NCI-H774 (cell line): ENCODE measurements around the gene MSI2.

ENCODE experiments used
- DNase-seq: peaks from one replicate; lab custom pipeline; 2025; lab: John Stamatoyannopoulos, UW

Gene MSI2

DNA sequence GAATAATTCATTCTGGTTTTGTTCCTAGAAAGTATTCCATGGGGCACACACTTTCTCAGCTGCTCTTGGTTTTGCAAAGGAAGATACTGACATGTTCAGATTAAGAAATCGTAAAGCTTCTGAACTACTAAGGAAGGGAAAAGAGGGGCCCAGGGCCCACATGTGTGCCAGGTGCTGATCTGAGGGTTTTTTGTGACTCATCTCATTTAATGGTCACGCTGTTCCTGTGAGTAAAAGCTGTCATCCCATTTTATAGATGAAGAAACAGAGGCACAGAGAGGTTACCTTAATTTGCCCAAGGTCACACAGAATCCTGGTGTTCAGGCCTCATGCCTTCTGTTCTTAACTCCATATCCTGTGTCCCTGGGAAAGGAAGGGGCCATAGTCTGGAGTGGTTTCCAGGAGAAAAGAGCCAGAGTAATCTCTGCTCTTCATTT is 113.2 kb downstream of the MSI2 start:
- no peak for DNase-seq

DNA sequence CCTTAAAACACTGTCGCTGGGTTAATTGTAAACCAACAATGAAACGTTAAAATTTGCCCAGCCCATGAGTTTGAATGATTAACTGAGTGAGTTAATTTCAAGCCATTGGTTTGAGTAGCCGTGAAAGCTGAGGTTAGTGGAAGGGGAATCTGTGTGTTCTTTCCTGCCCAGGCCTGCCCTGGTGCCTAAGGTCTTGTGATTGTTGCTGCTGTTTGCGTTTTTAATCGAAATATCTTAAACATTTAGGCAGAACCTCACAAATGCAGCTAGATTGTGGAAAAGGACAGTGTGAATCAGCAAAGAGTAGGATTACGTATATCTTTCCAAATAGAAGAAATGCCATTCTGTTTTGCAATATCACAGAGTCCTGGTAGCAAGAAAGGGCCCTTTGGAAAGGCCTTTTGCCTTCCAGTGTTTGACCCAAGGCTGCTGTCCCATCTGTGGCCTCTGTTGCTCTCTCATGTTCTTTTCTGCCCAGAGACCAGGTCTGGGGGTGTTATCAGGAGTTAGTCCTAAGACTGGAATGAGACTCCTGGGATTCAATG is 113.8 kb downstream of the MSI2 start:
- DNase-seq = no peak

DNA sequence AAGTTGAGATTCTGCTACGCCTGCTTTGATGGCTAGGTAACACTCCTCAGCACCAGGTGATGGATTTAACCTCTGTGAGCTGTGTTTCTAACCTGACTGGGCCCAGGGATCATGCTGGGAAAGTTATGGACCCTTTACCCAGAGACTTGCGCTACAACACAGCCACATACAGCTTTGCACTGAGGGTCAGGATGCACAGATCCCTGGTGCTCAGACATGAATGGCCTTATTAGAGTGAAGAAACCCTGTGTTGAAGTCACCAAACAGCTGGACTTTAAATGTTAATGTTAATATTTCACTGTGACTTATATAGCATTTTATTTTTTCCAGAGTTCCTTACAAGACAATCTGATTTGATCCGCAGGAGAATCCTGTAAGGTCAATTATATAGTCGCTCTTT is 114.3 kb downstream of the MSI2 start:
- no peak for DNase-seq

DNA sequence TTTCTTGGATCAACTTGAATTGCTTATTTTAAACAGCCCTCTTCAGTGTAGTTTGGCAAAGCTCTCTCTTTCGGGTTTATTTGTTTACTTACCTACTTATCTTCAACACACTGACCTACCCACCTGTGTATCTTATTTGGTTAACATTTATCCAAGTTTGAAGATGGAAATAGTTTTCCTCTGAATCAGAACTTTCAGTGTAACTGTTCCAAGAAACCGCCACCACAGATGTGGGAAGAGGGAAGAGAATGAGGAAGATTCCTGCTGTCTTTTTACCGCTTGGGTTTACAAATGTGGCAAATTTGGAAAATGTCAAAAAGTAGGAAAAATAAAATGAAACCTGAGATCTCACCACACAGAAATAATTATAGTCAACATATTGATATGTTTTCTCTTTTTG is 115.8 kb downstream of the MSI2 start:
- no peak for DNase-seq

DNA sequence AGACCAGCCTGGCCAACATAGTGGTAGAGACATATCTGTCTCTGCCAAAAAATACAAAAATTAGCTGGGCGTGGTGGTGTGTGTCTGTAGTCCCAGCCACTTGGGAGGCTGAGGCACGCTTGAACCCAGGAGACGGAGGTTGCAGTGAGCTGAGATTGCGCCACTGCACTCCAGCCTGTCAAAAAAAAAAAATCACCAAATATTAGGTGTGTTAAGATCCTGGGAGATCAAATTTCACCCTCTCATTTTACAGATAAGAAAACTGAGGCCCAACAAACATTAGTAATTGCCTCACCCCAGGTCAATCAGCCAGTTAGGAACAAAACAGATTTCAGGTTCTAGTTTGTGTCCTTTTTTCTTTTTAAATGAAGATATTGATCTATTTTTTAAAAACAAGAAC is 116.7 kb downstream of the MSI2 start:
- no peak for DNase-seq

DNA sequence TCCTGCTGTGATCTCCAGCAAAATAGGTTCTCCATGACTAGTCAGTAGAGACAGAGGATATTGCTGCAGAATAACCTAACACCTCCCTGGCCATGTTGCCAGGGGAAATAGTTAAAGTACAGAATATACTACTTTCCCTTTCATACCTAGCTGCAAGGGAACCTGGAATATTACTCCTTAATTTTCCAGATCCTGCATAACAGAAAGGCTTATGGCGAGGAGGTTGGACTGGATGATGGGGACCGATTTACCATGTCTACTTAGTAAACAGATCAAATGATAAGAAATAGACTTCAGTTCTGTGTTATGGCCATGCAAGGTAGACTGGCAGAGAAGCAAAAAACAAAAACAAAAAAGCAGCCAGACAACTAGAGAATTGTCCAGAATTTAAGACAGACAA is 117.4 kb downstream of the MSI2 start:
- no peak for DNase-seq

DNA sequence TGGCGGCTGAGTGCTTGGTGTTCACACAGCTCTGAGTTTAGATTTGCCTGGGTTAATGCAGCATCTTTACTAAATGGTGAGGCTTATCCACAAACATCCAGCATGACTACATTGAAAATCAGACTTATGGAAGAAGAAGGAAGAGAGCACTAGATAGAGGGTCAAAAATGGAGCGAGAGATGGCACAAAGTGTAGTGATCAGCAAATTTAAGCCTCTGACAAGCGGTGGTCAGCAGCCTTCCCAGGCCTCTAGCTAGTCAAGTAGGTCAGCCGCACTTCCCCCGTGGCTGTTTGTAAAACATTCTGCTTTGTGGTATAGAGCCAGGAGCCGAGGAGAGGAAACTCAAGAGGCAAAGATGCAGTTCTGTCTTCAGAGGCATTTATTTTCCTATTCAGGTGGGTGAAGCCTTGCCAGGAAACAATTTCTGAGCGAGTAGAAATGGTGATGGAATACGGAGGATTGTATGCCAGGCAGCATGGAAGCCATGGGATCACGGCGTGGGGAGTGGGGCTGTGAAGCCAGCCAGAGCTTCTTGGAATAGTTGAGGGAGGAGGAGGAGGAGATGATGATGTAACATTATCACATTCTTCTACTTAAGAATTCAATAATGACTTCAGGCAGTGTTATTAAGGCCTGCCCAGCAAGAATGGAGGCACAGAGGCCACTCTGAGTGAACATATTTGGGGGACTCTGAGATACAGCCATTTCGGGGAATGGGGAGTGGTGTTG is 118.9 kb downstream of the MSI2 start:
- no peak for DNase-seq

DNA sequence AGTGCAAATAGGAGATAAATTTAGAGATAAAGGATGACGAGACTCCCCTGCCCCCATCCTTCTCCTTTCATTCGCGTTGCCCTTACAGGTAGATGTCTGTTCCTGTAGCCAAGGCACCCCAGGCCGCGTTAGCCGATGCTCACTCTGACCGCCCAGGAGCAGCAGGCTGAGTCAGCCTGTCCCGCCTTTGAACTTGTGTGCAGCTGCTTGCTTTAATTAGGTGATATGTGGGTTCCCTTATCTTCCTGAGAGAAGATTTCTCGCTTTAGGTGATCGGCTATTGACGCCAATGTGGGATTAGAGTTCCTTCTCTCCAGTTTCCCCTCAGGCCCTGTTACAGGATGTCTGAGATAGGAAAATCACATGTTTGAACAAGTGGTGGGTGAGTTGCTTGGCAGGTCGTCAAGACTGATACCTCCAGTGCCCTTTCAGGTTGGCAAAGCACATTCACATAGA is 119.5 kb downstream of the MSI2 start:
- no peak for DNase-seq

DNA sequence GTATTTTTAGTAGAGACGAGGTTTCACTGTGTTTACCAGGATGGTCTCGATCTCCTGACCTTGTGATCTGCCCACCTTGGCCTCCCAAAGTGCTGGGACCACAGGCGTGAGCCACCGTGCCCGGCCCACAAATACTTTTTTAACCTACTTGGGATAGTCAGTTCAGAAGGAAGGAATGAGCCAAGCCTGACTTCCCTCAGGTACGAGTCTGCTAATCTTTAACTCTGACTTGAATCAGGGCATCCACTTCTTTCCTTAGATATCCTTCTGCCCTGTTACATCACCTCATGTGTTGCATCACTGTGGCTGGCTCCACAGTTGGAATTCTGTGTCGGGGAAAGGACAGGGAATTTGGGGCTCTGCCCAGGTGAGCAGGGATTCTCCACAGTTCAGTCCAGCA is 120.8 kb downstream of the MSI2 start:
- DNase-seq = no peak

DNA sequence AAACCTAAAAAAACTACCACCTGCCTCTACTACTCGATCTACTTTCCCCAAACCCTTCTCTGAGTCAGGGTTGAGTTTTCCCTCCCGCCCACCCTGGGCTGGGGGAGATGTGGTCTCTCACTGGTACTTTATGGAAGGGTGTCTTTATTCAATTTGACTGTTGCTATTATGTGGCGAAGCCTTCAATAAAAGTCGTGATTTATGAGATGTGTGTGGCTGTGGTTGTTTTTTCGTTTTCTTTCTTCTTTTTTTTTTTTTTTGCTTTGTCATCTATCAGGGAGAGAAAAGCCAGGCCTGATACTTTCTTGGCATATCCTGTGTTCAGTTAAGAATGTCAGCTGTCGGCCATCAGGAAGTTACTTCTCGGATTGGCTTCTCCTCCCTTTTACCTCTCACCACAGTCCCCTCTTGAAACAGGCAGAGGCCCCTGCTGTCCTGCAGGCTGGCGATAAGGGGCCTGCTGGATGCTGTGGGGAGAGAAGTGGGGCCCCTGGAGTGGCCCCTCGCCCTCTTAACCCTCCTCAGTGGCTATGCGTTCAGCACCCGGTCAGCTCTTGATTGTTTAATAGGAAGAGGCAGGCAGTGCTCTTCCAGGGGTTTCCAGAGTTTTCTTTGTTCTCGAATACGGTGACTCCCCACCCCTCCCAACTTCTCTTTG is 123.0 kb downstream of the MSI2 start:
- no peak for DNase-seq

DNA sequence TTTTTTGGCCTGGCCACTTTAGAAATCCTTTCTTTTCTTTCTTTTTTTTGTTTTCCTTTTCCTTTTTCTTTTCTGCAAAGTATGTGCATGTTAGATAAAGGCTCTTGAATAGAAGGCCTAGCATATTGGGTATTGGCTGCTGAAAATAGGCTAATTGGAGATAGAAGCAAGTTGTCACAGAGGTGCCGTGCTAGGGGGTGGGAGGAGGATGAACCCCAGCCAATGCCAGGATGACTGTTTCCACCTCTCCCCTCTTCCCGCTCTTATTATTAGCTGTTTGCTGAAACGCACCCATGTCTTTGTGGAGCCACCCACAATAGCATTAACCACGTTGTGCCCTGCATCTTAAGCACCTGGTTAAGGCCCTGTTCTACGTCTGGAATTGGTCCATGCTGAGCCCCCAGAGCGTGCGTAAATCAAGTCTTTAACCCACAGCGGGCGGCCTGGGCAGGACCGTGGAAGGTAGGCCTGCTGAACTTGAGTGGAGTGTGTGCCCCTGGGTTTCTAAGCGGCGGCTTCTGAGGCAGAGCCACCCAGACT is 123.6 kb downstream of the MSI2 start:
- no peak for DNase-seq

DNA sequence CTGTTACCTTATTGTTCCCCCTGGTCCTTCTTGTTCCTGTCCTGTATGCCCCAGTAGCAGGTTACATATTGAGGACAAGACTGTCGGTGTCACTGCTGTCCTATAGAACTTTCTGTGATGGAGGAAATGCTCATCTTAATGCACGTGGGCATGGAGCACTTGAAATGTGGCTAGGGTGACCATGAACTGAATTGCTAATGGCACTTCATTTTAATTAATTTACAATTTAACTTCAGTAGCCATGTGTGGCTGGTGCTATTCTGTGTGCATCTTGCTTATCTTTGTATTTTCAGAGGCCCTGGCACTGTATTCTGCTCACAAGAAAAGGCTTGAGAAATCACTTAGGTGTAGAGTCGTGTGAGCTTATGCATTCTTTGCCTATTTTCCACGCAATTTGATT is 125.2 kb downstream of the MSI2 start:
- no peak for DNase-seq

DNA sequence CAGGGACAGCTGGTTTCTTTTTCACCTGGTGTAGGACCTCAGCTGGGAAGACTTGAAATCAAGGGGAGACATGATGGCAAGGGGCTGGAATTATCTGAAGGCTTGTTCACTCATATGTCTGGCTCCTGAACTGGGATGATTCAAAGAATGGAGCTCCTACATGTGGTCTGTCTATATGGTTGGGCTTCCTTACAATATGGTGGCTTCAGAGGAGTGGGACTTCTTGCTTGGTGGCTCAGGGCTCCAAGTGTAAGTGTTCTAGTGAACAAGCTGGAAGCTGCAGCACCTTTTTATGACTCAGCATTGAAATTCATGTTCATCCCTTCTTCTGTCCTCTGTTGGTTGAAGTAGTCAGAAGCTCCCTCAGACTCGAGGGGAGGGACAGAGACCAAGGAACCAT is 127.9 kb downstream of the MSI2 start:
- no peak for DNase-seq

DNA sequence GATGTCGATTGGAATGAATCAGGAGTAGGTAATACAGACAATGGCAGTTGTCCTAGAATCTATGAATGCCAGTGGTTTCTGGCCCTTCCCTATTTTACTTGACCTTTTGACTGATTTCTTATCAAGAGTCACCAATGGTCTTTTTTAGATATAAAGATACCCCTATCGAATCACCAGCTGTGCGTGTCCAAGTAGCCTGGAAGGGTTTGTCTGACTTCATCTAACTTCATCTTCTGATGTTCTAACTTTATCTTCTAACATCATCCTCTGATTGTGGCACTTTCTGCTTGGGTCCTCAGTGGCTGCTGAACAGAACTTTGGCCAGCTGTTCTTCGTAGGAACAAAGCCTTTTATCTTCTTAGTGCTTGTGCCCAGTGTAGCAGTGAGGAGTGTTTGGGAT is 129.7 kb downstream of the MSI2 start:
- no peak for DNase-seq

DNA sequence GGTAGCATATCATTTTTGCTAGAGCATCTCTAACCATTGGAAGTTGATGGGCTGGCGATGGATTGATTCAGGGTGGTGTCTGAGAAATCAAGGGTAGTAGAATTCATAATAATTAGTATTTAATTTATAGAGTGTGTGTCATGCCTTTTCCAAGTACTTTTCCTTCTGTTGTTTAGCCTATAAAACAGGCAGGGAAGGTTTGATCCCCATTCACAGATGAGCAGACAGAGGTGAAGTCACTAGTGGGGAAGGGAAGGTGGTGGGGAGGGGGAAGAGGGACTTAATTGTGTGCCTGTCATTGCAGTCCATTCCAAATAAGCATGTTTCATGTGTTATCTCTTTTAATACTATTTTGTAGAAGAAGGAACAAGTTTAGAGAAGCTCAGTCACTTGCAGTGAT is 131.3 kb downstream of the MSI2 start:
- DNase-seq = no peak

DNA sequence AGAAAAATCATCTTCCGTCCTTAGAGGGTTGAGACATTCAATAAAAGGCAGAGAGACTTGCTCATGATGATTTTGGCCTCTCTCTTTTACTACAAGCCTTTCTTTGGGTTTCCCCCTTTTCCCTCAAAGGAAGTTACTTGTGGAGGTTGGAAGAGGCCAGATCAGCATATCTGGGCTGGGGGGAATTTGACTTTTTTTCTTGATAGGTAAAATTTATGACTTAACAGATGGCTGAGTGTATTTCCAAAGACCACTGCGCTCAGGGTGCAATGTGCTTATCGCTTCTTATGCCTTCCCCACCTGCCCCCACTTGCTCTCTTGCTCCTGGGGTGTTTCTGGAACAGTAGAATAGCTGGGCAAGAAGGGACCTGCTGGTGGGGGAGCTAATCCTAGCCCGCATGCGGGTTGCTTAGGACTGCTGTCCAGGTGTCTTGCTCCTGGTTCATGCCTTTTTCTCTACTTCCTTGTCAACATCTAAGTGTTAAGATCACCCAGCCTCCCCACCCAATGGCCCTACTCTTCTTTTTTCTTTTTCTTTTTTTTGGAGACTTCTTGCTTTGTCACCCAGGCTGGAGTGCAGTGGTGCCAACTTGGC is 131.9 kb downstream of the MSI2 start:
- no peak for DNase-seq

DNA sequence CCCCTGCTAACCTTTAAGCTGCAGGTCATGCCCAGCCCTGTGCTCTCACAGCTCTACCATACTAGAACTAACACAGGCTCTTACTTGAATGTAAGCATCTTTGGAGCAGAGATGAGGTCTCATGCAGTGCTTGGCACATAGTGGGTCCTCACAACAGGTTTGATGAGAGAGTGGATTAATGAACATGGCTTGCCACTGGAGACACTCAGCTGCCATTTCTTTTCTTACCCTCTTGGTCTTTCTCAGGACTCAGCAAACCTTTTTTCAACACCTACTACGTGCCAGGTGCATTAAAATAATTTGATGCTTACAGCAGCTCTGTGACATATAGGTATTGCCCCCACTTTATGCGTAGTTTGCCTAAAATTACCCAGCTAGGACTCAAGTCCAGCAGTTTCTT is 133.2 kb downstream of the MSI2 start:
- DNase-seq = no peak

DNA sequence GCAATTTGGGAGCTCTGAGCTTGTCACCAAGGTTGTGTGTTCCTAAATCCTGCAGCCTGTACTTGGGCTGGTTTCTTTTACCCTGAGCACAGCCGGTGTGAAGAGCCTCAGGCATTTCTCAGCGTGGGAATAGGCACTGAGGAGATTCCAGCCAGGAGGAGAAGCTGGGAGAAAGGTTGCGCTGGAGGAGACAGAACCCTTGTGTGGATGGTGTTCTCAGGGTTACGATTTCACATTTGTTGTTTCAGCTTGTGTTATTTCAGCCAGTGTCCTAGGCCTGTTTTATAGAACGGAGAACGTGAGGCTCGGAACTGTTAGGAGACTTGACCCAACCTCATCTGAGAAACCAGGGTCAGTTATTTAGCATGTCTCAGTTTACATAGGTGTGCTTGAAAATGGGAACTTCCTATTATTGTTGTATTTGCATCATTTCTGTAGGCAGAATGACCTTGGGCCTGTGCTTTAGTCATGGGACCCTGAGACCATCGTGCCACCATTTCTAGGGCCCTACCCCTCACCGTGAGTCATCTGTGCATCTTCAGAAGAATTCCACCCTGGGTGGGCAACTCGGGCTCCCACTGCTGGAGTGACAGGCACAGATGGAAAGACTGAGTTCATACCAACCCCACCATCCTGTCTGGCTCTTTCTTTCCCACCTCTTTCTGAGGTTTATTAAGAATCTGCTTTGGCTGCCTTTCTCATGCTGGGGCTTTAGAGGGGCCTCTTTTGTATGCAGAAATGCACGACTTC is 134.9 kb downstream of the MSI2 start:
- DNase-seq = no peak

DNA sequence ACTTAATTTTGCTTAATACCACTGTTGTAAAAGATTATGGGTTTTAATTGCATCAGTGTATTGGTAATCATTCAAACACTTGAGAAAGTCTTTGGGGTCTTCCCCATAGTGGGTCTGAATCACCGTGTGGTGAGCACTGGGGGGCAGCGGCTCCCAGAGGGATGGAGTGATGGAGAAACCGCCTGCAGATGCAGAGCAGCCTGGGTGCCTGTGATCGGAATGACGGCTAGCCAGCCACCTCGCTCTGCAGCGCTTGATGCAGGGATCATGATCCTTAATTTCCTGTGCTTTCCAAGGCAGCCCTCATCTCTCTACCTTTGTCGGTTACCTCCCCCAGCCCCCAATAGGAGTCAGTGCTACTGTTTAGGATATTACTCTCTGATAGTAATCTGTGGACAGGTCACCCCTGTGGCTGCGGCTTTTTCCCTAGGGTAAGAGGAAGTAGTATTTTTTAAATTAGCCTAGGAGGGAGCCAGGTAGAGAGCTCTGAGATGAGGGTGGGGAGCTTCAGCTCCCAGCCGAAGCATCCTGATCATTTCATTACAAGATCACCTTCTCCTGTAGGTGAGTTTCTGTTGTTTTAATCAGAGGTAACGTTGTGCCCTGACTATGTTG is 135.6 kb downstream of the MSI2 start:
- DNase-seq = no peak

DNA sequence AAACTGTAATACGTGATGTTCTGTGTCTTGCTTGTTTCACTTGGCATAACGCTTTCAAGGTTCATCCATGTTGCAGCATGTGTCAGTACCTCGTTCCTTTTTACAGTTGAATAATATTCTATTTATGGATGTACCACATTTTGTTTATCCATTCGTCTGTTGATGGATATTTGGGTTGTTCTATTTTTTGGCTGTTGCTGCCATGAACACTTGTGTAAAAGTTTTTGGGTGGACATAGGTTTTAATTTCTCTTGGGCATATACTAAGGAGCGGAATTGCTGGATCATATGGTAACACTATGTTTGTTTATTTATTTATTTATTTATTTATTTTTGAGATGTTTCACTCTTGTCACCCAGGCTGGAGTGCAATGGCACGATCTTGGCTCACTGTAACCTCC is 137.0 kb downstream of the MSI2 start:
- DNase-seq = no peak

DNA sequence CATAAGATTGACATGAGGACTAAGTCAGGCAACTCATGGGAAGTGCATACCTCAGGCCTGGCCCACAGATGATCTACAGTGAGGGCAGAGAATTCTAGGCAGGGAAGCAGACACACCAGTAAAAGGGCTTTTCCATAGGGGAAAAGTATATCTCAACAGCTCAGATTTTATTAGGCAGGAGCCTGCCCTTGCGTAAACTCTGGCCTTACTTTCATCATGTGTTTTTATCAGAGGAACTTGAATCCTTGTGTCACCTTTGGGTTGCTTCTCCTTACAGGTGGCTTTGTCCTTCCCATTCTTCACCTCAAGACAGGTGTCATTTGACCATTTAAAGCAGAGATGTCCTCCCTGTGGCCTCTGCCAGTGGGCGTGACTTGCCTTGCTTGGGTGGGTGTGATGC is 138.1 kb downstream of the MSI2 start:
- DNase-seq = no peak
